Measurements from ENCODE around the gene NR5A2.

Gene NR5A2

DNA sequence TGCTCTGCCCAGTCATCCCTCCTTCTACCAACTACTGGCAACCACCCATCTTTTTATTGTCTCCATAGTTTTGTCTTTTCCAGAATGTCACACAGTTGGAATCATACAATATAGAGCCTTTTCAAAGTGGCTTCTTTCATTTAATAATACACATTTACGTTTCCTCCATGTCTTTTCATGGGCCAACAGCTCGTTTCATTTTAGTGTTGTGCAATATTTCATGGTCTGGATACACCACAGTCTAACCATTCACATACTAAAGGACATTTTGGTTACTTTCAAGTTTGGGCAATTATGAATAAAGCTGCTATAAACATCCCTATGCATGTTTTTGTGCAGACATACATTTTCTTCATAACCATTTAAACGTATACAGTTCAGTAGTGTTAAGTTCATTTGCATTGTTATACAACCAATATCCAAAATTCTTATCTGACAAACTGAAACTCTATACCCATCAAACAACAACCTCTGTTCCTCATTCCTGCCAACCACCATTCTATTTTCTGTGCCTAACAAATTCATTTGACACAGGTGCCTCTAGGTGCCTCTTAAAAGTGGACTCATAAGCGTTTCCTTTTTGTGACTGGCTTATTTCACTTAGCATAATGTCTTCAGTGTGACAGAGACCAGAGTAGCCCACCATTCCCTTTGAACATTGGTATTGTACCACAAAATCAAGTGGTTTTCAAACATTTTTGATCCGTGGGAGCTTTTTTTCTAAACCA, 138.1 kb downstream of the NR5A2 start (continued):
- TF ChIP-seq ZNF626 (tag by site-specific recombination; IDR thresholded peaks at IDR 0.05) = no peak
- no peak for TF ChIP-seq ZNF645 (tag by site-specific recombination; IDR thresholded peaks at IDR 0.05)
- no peak for TF ChIP-seq SP2 (tag by site-specific recombination; IDR thresholded peaks at IDR 0.05)
- TF ChIP-seq, protein P1, sequence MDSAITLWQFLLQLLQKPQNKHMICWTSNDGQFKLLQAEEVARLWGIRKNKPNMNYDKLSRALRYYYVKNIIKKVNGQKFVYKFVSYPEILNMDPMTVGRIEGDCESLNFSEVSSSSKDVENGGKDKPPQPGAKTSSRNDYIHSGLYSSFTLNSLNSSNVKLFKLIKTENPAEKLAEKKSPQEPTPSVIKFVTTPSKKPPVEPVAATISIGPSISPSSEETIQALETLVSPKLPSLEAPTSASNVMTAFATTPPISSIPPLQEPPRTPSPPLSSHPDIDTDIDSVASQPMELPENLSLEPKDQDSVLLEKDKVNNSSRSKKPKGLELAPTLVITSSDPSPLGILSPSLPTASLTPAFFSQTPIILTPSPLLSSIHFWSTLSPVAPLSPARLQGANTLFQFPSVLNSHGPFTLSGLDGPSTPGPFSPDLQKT (IDR thresholded peaks at IDR 0.05; ENCODE audit: borderline replicate concordance, low read depth, low read length) = no peak
- TF ChIP-seq ZNF510 (tag by site-specific recombination; IDR thresholded peaks at IDR 0.05; ENCODE audit: insufficient replicate concordance) = no peak
- TF ChIP-seq ZNF132 (tag by site-specific recombination; IDR thresholded peaks at IDR 0.05; ENCODE audit: borderline replicate concordance) = no peak
- TF ChIP-seq ZNF600 (tag by site-specific recombination; IDR thresholded peaks at IDR 0.05) = no peak

DNA sequence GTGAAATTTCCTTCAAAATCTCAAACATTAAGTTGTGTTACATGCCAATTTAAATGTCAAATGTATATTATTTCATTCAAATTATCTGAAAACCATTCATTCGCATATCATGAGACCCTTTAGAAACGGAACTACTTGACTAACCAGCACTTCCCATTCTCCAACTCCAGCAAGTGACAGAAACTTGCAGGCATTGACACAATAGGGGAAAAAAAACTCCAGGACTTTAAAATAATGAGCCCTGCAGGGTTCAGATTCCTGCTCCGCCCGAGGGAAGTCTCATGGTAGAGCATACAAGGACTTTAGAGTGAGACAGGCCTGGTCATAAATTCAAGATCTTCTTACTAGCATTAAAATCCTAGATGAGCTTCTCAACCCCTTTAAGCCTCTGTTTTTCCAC, 138.9 kb downstream of the NR5A2 start:
- CTCF ChIA-PET = interaction anchor here (1.0 kb wide), 1 partner anchor 13 kb away, joined by 4 read pairs; no protein-coding TSS in a partner anchor
- POLR2A ChIA-PET = no interaction called here
- Histone ChIP-seq H3K4me3 (ENCODE audit: low read depth, low read length) (no peak overlapping the region), H3K9me3 (ENCODE audit: control insufficient read depth, insufficient read depth, low read depth, low read length) (no peaks in the 10 kb centered on the region), H3K27ac (ENCODE audit: extremely low read depth, low read depth, low read length) (no peak overlapping the region), H3K36me3 (ENCODE audit: control insufficient read depth in 2 of 2, insufficient read depth in 1 of 2, low read length in 2 of 2) (no peaks in the 10 kb centered on the region), H3K4me1 (ENCODE audit: control insufficient read depth, insufficient read depth, low read length) (peaks cover 3% of the 10 kb centered on the region)
- TF ChIP-seq OSR2 (tag by site-specific recombination; IDR thresholded peaks at IDR 0.05) = no peak
- TF ChIP-seq, protein P2, sequence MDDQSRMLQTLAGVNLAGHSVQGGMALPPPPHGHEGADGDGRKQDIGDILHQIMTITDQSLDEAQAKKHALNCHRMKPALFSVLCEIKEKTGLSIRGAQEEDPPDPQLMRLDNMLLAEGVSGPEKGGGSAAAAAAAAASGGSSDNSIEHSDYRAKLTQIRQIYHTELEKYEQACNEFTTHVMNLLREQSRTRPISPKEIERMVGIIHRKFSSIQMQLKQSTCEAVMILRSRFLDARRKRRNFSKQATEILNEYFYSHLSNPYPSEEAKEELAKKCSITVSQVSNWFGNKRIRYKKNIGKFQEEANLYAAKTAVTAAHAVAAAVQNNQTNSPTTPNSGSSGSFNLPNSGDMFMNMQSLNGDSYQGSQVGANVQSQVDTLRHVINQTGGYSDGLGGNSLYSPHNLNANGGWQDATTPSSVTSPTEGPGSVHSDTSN (CRISPR knock-in tag; IDR thresholded peaks at IDR 0.05) = no peak
- no peak for TF ChIP-seq ZNF239 (tag by site-specific recombination; IDR thresholded peaks at IDR 0.05)
- no peak for TF ChIP-seq SP3 (tag by site-specific recombination; IDR thresholded peaks at IDR 0.05)
- no peak for TF ChIP-seq ZBTB6 (tag by site-specific recombination; IDR thresholded peaks at IDR 0.05)
- no peak for TF ChIP-seq AEBP2 (tag by site-specific recombination; IDR thresholded peaks at IDR 0.05; ENCODE audit: borderline replicate concordance)
- TF ChIP-seq ZNF518A (tag by site-specific recombination; conservative IDR thresholded peaks at IDR 0.05; ENCODE audit: low read depth) = no peak
- TF ChIP-seq, protein P3, sequence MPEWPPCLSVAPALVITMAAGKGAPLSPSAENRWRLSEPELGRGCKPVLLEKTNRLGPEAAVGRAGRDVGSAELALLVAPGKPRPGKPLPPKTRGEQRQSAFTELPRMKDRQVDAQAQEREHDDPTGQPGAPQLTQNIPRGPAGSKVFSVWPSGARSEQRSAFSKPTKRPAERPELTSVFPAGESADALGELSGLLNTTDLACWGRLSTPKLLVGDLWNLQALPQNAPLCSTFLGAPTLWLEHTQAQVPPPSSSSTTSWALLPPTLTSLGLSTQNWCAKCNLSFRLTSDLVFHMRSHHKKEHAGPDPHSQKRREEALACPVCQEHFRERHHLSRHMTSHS (tag by site-specific recombination; IDR thresholded peaks at IDR 0.05) = no peak
- TF ChIP-seq ZNF768 (tag by site-specific recombination; IDR thresholded peaks at IDR 0.05) = no peak
- TF ChIP-seq ZNF132 (tag by site-specific recombination; IDR thresholded peaks at IDR 0.05; ENCODE audit: borderline replicate concordance) = no peak
- TF ChIP-seq, protein P4, sequence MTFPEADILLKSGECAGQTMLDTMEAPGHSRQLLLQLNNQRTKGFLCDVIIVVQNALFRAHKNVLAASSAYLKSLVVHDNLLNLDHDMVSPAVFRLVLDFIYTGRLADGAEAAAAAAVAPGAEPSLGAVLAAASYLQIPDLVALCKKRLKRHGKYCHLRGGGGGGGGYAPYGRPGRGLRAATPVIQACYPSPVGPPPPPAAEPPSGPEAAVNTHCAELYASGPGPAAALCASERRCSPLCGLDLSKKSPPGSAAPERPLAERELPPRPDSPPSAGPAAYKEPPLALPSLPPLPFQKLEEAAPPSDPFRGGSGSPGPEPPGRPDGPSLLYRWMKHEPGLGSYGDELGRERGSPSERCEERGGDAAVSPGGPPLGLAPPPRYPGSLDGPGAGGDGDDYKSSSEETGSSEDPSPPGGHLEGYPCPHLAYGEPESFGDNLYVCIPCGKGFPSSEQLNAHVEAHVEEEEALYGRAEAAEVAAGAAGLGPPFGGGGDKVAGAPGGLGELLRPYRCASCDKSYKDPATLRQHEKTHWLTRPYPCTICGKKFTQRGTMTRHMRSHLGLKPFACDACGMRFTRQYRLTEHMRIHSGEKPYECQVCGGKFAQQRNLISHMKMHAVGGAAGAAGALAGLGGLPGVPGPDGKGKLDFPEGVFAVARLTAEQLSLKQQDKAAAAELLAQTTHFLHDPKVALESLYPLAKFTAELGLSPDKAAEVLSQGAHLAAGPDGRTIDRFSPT (tag by site-specific recombination; IDR thresholded peaks at IDR 0.05) = no peak
- no peak for TF ChIP-seq ZNF311 (tag by site-specific recombination; IDR thresholded peaks at IDR 0.05; ENCODE audit: borderline replicate concordance)
- no peak for TF ChIP-seq ZSCAN30 (tag by site-specific recombination; IDR thresholded peaks at IDR 0.05)
- no peak for TF ChIP-seq ZNF664 (tag by site-specific recombination; IDR thresholded peaks at IDR 0.05)

Measured in HEK293 (cell line).